Neural cell (in vitro differentiated cells): ENCODE data around the gene TTLL1. TPM values are rescaled to one million over a fixed set of nuclear protein-coding genes. Genes with fewer than 3 reads are reported as not detected.

Experiments
- H2AFZ ChIP-seq: fragments of 200-600, 300-800 bp; sonication (generic), shearing (Covaris generic); 2 replicates; pipeline ENCODE4 v1.6.0; 2014; ENCODE audit warnings: low read depth, mild to moderate bottlenecking, antibody characterized with exemption, low read length, moderate library complexity
- H3F3A ChIP-seq: fragments of 200-600 bp; shearing (Covaris generic); 2 replicates; pipeline ENCODE4 v1.6.1; 2016; ENCODE audit warnings: mild to moderate bottlenecking, moderate library complexity, mixed read lengths, antibody characterized with exemption, low read length; ENCODE audit not compliant: insufficient read depth, poor library complexity, severe bottlenecking
- H3K27ac ChIP-seq: fragments of 200-600, 300-800 bp; sonication (generic), shearing (Covaris generic); 2 replicates; pipeline ENCODE4 v1.5.1; 2014; ENCODE audit warnings: mild to moderate bottlenecking, low read length, moderate library complexity
- H3K27me3 ChIP-seq: fragments of 300-800, 200-600 bp; sonication (generic), shearing (Covaris generic); 2 replicates; pipeline ENCODE4 v1.6.0; 2014; ENCODE audit warnings: mild to moderate bottlenecking, low read depth, low read length, moderate library complexity; ENCODE audit not compliant: insufficient read depth
- H3K36me3 ChIP-seq: fragments of 300-800, 200-600 bp; sonication (generic), shearing (Covaris generic); 2 replicates; pipeline ENCODE4 v1.5.1; 2014; ENCODE audit warnings: mild to moderate bottlenecking, antibody characterized with exemption, low read length, moderate library complexity; ENCODE audit not compliant: insufficient read depth
- H3K4me2 ChIP-seq: fragments of 300-800, 200-600 bp; sonication (generic), shearing (Covaris generic); 2 replicates; pipeline ENCODE4 v1.6.0; 2014; ENCODE audit warnings: mild to moderate bottlenecking, low read length
- H3K4me3 ChIP-seq: fragments of 300-800, 200-600 bp; sonication (generic), shearing (Covaris generic); 2 replicates; pipeline ENCODE4 v1.5.1; 2014; ENCODE audit warnings: mild to moderate bottlenecking, low read length, moderate library complexity
- H3K79me2 ChIP-seq: fragments of 200-600 bp; shearing (Covaris generic); replicated peaks from 2 replicates; pipeline ENCODE4 v1.6.0; 2014; ENCODE audit warnings: mild to moderate bottlenecking, low read length, moderate library complexity; ENCODE audit not compliant: insufficient read depth
- H3K9ac ChIP-seq: fragments of 300-800, 200-600 bp; sonication (generic), shearing (Covaris generic); 2 replicates; pipeline ENCODE4 v1.6.1; 2016; ENCODE audit warnings: mild to moderate bottlenecking, low read length, mixed read lengths
- H3K9me2 ChIP-seq: fragments of 200-600 bp; shearing (Covaris generic); 2 replicates; pipeline ENCODE4 v1.6.1; 2016; ENCODE audit warnings: mild to moderate bottlenecking, low read length, mixed read lengths; ENCODE audit not compliant: insufficient read depth
- H3K9me3 ChIP-seq: fragments of 200-600, 300-800 bp; sonication (generic), shearing (Covaris generic); 2 replicates; pipeline ENCODE4 v1.6.1; 2016; ENCODE audit warnings: mild to moderate bottlenecking, mixed run types, low read length, moderate library complexity, mixed read lengths
- H4K20me1 ChIP-seq: fragments of 200-600 bp; shearing (Covaris generic); 2 replicates; pipeline ENCODE4 v1.6.1; 2016; ENCODE audit warnings: mild to moderate bottlenecking, mixed run types; ENCODE audit not compliant: insufficient read depth
- CTCF ChIP-seq: fragments of 450-650 bp; IDR thresholded peaks from 2 replicates; pipeline ENCODE4 v1.5.1; 2014; ENCODE audit warnings: antibody characterized with exemption, mild to moderate bottlenecking, moderate library complexity; ENCODE audit not compliant: poor library complexity, severe bottlenecking
- EP300 ChIP-seq: fragments of 450-650 bp; conservative IDR thresholded peaks from 2 replicates; pipeline ENCODE4 v1.6.1; 2014; ENCODE audit warnings: antibody characterized with exemption, mild to moderate bottlenecking, moderate library complexity; ENCODE audit not compliant: poor library complexity, severe bottlenecking
- EZH2 ChIP-seq: fragments of 200-600, 300-800 bp; shearing (Covaris generic), sonication (generic); IDR thresholded peaks from 2 replicates; pipeline ENCODE4 v1.6.1; 2014; ENCODE audit warnings: antibody characterized with exemption, low read length, borderline replicate concordance, mild to moderate bottlenecking; ENCODE audit not compliant: insufficient read depth, poor library complexity, severe bottlenecking
- MXI1 ChIP-seq: fragments of 450-650 bp; conservative IDR thresholded peaks from 2 replicates; pipeline ENCODE4 v1.6.1; 2014; ENCODE audit warnings: antibody characterized with exemption, mild to moderate bottlenecking; ENCODE audit not compliant: poor library complexity, severe bottlenecking
- POLR2AphosphoS5 ChIP-seq: IDR thresholded peaks from 2 replicates; pipeline ENCODE4 v1.6.1; 2012
- RAD21 ChIP-seq: fragments of 450-650 bp; conservative IDR thresholded peaks from 2 replicates; pipeline ENCODE4 v1.6.1; 2014; ENCODE audit warnings: antibody characterized with exemption, mild to moderate bottlenecking, moderate library complexity
- REST ChIP-seq: IDR thresholded peaks from 2 replicates; pipeline ENCODE4 v1.6.1; 2012; ENCODE audit warnings: borderline replicate concordance
- SMC3 ChIP-seq: fragments of 450-650 bp; conservative IDR thresholded peaks from 2 replicates; pipeline ENCODE4 v1.6.1; 2014; ENCODE audit warnings: antibody characterized with exemption, mild to moderate bottlenecking, moderate library complexity; ENCODE audit not compliant: poor library complexity
- TAF1 ChIP-seq: IDR thresholded peaks from 2 replicates; pipeline ENCODE4 v1.6.1; 2012; ENCODE audit warnings: low read depth
- polyA plus RNA-seq: library from polyadenylated mRNA; depleted of rRNA; stranded (reverse); fragments of >200 nt; gene quantifications from 2 replicates; pipeline ENCODE4 v1.2.3, GENCODE V29; 2014

TTLL1 gene
- polyA plus RNA-seq, 1 donor from 2014 or later: 36.3 TPM

GRCh38 chr22:42994917-42995562, 94.2 kb downstream of the TTLL1 start:
- no peaks in the 10 kb centered on the region for H3K36me3 ChIP-seq
- H2AFZ ChIP-seq: no peak overlapping the region
- TF ChIP-seq RAD21: no peak
- no peak for TF ChIP-seq POLR2AphosphoS5
- no peak for TF ChIP-seq CTCF
- no peak for TF ChIP-seq EP300
- TF ChIP-seq TAF1: no peak
- no peak for TF ChIP-seq SMC3
- TF ChIP-seq EZH2: no peak
- TF ChIP-seq REST: no peak
- no peak for TF ChIP-seq MXI1
- H3K9me3 ChIP-seq: peaks cover 3% of the 10 kb centered on the region
- no peak overlapping the region for H3K9ac ChIP-seq
- H3K9me2 ChIP-seq: no peaks in the 10 kb centered on the region
- no peak overlapping the region for H3K4me3 ChIP-seq
- H3K79me2 ChIP-seq: peaks cover 6% of the 10 kb centered on the region
- H3F3A ChIP-seq: no peaks in the 10 kb centered on the region
- no peaks in the 10 kb centered on the region for H4K20me1 ChIP-seq
- H3K4me2 ChIP-seq: no peak overlapping the region
- H3K27ac ChIP-seq: no peak overlapping the region
- H3K27me3 ChIP-seq: no peaks in the 10 kb centered on the region

GRCh38 chr22:42994276-42994916, 94.8 kb downstream of the TTLL1 start:
- H3K79me2 ChIP-seq: peaks cover 5% of the 10 kb centered on the region
- no peak overlapping the region for H3K4me3 ChIP-seq
- no peak overlapping the region for H3K27ac ChIP-seq
- H3K36me3 ChIP-seq: no peaks in the 10 kb centered on the region
- peaks cover 3% of the 10 kb centered on the region for H3K9me3 ChIP-seq
- no peaks in the 10 kb centered on the region for H4K20me1 ChIP-seq
- no peak overlapping the region for H2AFZ ChIP-seq
- TF ChIP-seq TAF1 (no peak), REST (no peak), CTCF (no peak), SMC3 (no peak), POLR2AphosphoS5 (no peak), RAD21 (no peak), EP300 (no peak), EZH2 (no peak), MXI1 (no peak)
- H3K9me2 ChIP-seq: no peaks in the 10 kb centered on the region
- H3K4me2 ChIP-seq: no peak overlapping the region
- no peak overlapping the region for H3K9ac ChIP-seq
- H3K27me3 ChIP-seq: no peaks in the 10 kb centered on the region
- no peaks in the 10 kb centered on the region for H3F3A ChIP-seq
